K562 (cell line): ENCODE results near the gene PHACTR3. TPM values are rescaled to one million over a fixed set of nuclear protein-coding genes. Genes with fewer than 3 reads are reported as not detected.

Experiments
- ATAC-seq: fragments of 200-7000 bp; cut with Tn5 transposase; 3 replicates; pipeline ENCODE4 v1.9.1; 2020; ENCODE audit warnings: moderate library complexity
- BruUV-seq: library from RNA; stranded (reverse); fragments of 400-500 nt; replicated peaks from 2 replicates; lab custom pipeline; 2021; lab: Mats Ljungman, UMichigan
- CTCF ChIA-PET: fragments of 300-600 bp; formaldehyde crosslinking; extraction: SDS; loops from one replicate; lab custom pipeline; 2021; ENCODE audit warnings: low intra/inter-chr PET ratio; lab: Yijun Ruan, JAX
- POLR2A ChIA-PET: fragments of 300-600, 350-650 bp; sonication (Branson Sonifier 250); formaldehyde crosslinking; extraction: SDS; loops from one replicate; lab custom pipeline; 2021; ENCODE audit warnings: antibody characterized with exemption, inconsistent platforms; lab: Yijun Ruan, JAX
- DNase-seq, 4 experiments: peaks; one replicate each; pipeline versions ENCODE4 v3.0.0 to v3.0.0-alpha.2; 2011 to 2018; ENCODE audit warnings: low spot score in 3 of 4, mixed read lengths in 3 of 4; ENCODE audit errors: extremely low read depth in 1 of 4
- FAIRE-seq: peaks from 2 replicates; lab custom pipeline; 2011; peaks lifted over from hg19 to GRCh38; lab: Jason Lieb, UNC
- H2AFZ ChIP-seq: 2 replicates; pipeline ENCODE4 v1.6.0; 2011; ENCODE audit warnings: low read depth, low read length, control low read depth, inconsistent platforms
- H3K27ac ChIP-seq: fragments of 200-600 bp; 3 replicates; pipeline ENCODE4 v1.8.0; 2011; ENCODE audit warnings: low read depth, mild to moderate bottlenecking, control low read depth, inconsistent platforms, low read length, moderate library complexity, mixed read lengths; ENCODE audit errors: extremely low read depth
- H3K27me3 ChIP-seq, 2 experiments: fragments of 300-600 bp in 1 of 2; 2 replicates in 1 of 2; 3 replicates in 1 of 2; pipeline versions ENCODE4 v1.6.0 to v1.8.0; 2011; ENCODE audit warnings: inconsistent platforms in 2 of 2, low read length in 2 of 2, mild to moderate bottlenecking in 1 of 2, mixed read lengths in 1 of 2, moderate library complexity in 1 of 2; ENCODE audit not compliant: control insufficient read depth in 2 of 2, insufficient read depth in 2 of 2
- H3K36me3 ChIP-seq: fragments of 300-600 bp; 3 replicates; pipeline ENCODE4 v1.8.0; 2011; ENCODE audit warnings: mild to moderate bottlenecking, low read length, inconsistent platforms; ENCODE audit not compliant: control insufficient read depth, insufficient read depth
- H3K4me1 ChIP-seq, 2 experiments: fragments of 200-600 bp in 1 of 2; replicated peaks in 1 of 2; 2 replicates in 1 of 2; 3 replicates in 1 of 2; pipeline versions ENCODE4 v1.5.1 to v1.8.0; 2011; ENCODE audit warnings: inconsistent platforms in 2 of 2, low read length in 2 of 2, mild to moderate bottlenecking in 1 of 2, mixed read lengths in 1 of 2, moderate library complexity in 1 of 2; ENCODE audit not compliant: control insufficient read depth in 2 of 2, insufficient read depth in 2 of 2
- H3K4me2 ChIP-seq: 2 replicates; pipeline ENCODE4 v1.6.1; 2011; ENCODE audit warnings: low read length, control low read depth, inconsistent platforms, mixed read lengths; ENCODE audit not compliant: insufficient read depth
- H3K4me3 ChIP-seq: fragments of 200-600 bp; sonication (generic), shearing (Covaris generic); 2 replicates; pipeline ENCODE4 v1.5.1; 2016; ENCODE audit warnings: control low read depth, inconsistent platforms
- H3K79me2 ChIP-seq: fragments of 200-600 bp; 3 replicates; pipeline ENCODE4 v1.8.0; 2011; ENCODE audit warnings: low read length, inconsistent platforms; ENCODE audit not compliant: control insufficient read depth, insufficient read depth
- H3K9ac ChIP-seq, 2 experiments: 2 replicates each; pipeline versions ENCODE4 v1.6.0 to v1.6.1; 2011; ENCODE audit warnings: low read depth in 2 of 2, low read length in 2 of 2, control low read depth in 1 of 2, inconsistent platforms in 1 of 2, mild to moderate bottlenecking in 1 of 2, mixed read lengths in 1 of 2; ENCODE audit not compliant: insufficient read depth in 1 of 2
- H3K9me1 ChIP-seq: one replicate; pipeline ENCODE4 v1.6.0; 2011; ENCODE audit warnings: inconsistent platforms, mild to moderate bottlenecking, low read length, moderate library complexity; ENCODE audit not compliant: control insufficient read depth, insufficient read depth
- H3K9me3 ChIP-seq: replicated peaks from 2 replicates; pipeline ENCODE4 v1.5.1; 2011; ENCODE audit warnings: low read depth, low read length, inconsistent platforms; ENCODE audit not compliant: control insufficient read depth, insufficient read depth
- H4K20me1 ChIP-seq: replicated peaks from 2 replicates; pipeline ENCODE4 v1.6.1; 2011; ENCODE audit warnings: low read length, inconsistent platforms, mixed read lengths; ENCODE audit not compliant: control insufficient read depth, insufficient read depth
- FIP1L1 ChIP-seq: fragments of 200-400 bp; formaldehyde crosslinking; IDR thresholded peaks from 2 replicates; pipeline ENCODE4 v1.6.1; 2018; ENCODE audit warnings: mild to moderate bottlenecking, low read depth, low read length; ENCODE audit not compliant: poor library complexity, severe bottlenecking
- GATA2 ChIP-seq: sonication (generic); formaldehyde crosslinking; IDR thresholded peaks from 2 replicates; pipeline ENCODE4 v1.4.0; 2020; ENCODE audit warnings: mild to moderate bottlenecking, missing genetic modification reagents
- HSF4 ChIP-seq: fragments of 250-450 bp; sonication (Bioruptor Pico); IDR thresholded peaks from 2 replicates; pipeline ENCODE4 v2.1.2; 2022; ENCODE audit warnings: mild to moderate bottlenecking, moderate library complexity, borderline replicate concordance
- KAT8 ChIP-seq: fragments of 450-650 bp; IDR thresholded peaks from 2 replicates; pipeline ENCODE4 v1.6.1; 2016; ENCODE audit warnings: low read depth, mild to moderate bottlenecking
- NUFIP1 ChIP-seq: fragments of 450-650 bp; IDR thresholded peaks from 2 replicates; pipeline ENCODE4 v1.6.1; 2018; ENCODE audit not compliant: partially characterized antibody
- RUNX1 ChIP-seq: sonication (generic); IDR thresholded peaks from 2 replicates; pipeline ENCODE4 v1.6.1; 2016; ENCODE audit warnings: antibody characterized with exemption, low read depth
- ZMIZ1 ChIP-seq, 2 experiments: fragments of 150-350 bp in 1 of 2; IDR thresholded peaks; 2 replicates each; pipeline ENCODE4 v1.6.1; 2012 to 2016; ENCODE audit warnings: low read depth in 2 of 2, low read length in 2 of 2, mild to moderate bottlenecking in 1 of 2, moderate library complexity in 1 of 2
- ZNF592 ChIP-seq: fragments of 450-650 bp; IDR thresholded peaks from 2 replicates; pipeline ENCODE4 v1.6.1; 2017; ENCODE audit warnings: antibody characterized with exemption, mild to moderate bottlenecking
- WGBS: fragments of 100-300 bp; shearing (Covaris generic); methylation state at CpG from one replicate; pipeline ENCODE4 v1.1.6; 2016; ENCODE audit warnings: low coverage, mixed read lengths; ENCODE audit not compliant: insufficient coverage; ENCODE audit errors: missing lambda C conversion rate; 5-methylcytosine and 5-hydroxymethylcytosine counted together
- in situ Hi-C: fragments of 300-500 bp; cut with MboI; formaldehyde crosslinking; loops from 4 replicates; pipeline ENCODE4 v1.15.0; 2018; ENCODE audit warnings: inconsistent platforms, mixed read lengths
- intact Hi-C: fragments of 100-400 bp; cut with micrococcal nuclease; formaldehyde crosslinking; loops from 2 replicates; pipeline ENCODE4 v1.14.2; 2022
- polyA plus RNA-seq, 8 experiments: library from polyadenylated mRNA; depleted of rRNA in 4 of 8; stranded (reverse) in 5 of 8; unstranded in 3 of 8; fragments of >200 nt; fragmentation: Nextera tagmentation in 2 of 8; fragmentation: Illumina TruSeq in 1 of 8; extraction: Ambion mirVana in 2 of 8; extraction: Trizol in 1 of 8; gene quantifications; 2 replicates each; pipeline versions ENCODE4 v1.2.1 to v1.2.3, GENCODE V29; 2011 to 2014; ENCODE audit warnings: inconsistent platforms in 1 of 8, missing spikeins in 1 of 8
- total RNA-seq, 7 experiments: library from RNA; depleted of rRNA in 6 of 7; stranded (reverse); fragments of >200 nt in 6 of 7; fragmentation: Illumina TruSeq in 2 of 7; extraction: Trizol in 2 of 7; gene quantifications; 2 replicates each; pipeline versions ENCODE4 v1.2.1 to v1.2.3, GENCODE V29; 2011 to 2021; ENCODE audit warnings: low replicate concordance in 1 of 7

PHACTR3 gene
- total and polyA plus RNA-seq, 9 of the 15 experiments (the other 6 are each of a cell fraction or from before 2014, with no cell fraction given), result not detected

- no peak for ATAC-seq
- Histone ChIP-seq H3K36me3 (no peaks in the 10 kb centered on the region), H4K20me1 (0 out of 2 replicates have a peak, but pooled peaks cover 3% of the 10 kb centered on the region), H2AFZ (no peak overlapping the region), H3K9me1 (no peaks in the 10 kb centered on the region), H3K9me3 (no peaks in the 10 kb centered on the region), H3K4me1 (no peaks in the 10 kb centered on the region), H3K9ac (no peak overlapping the region), H3K27ac (no peak overlapping the region), H3K4me2 (no peak overlapping the region), H3K27me3 (no peaks in the 10 kb centered on the region; a peak in 1 of 5 replicates), H3K4me3 (no peak overlapping the region), H3K79me2 (no peaks in the 10 kb centered on the region)
- FAIRE-seq, result no peak
- no TSS peak for BruUV-seq
- in situ Hi-C loops (no loop called here), intact Hi-C loops (no loop called here)
- DNase-seq, result no peak
- CTCF ChIA-PET, result no interaction called here
- TF ChIP-seq GATA2 (no peak), KAT8 (no peak)
- 0% methylated on average over 2 of the region's 2 CpGs for WGBS
- POLR2A ChIA-PET, result no interaction called here
Measured at GRCh38 chr20:59787538-59787890, 183.2 kb downstream of the PHACTR3 start.

- Histone ChIP-seq H3K9me1 (no peaks in the 10 kb centered on the region), H2AFZ (no peak overlapping the region), H3K4me2 (no peak overlapping the region), H3K4me3 (no peak overlapping the region), H3K9me3 (no peaks in the 10 kb centered on the region), H3K27me3 (no peaks in the 10 kb centered on the region; a peak in 1 of 5 replicates), H3K36me3 (no peaks in the 10 kb centered on the region), H3K9ac (no peak overlapping the region), H4K20me1 (0 out of 2 replicates have a peak, but pooled peaks cover 3% of the 10 kb centered on the region), H3K27ac (no peak overlapping the region), H3K79me2 (no peaks in the 10 kb centered on the region), H3K4me1 (no peaks in the 10 kb centered on the region)
- no peak for ATAC-seq
- in situ Hi-C loops, result no loop called here
- intact Hi-C loops, result no loop called here
- 0% methylated on average over 4 of the region's 8 CpGs for WGBS
- ChIA-PET POLR2A (no interaction called here), CTCF (no interaction called here)
- no TSS peak for BruUV-seq
- no peak for DNase-seq
- no peak for FAIRE-seq
- TF ChIP-seq ZMIZ1 (IDR thresholded peaks at IDR 0.05; ENCODE audit: low read depth in 2 of 2, low read length in 2 of 2), result no peak
- no peak for TF ChIP-seq RUNX1
- TF ChIP-seq NUFIP1, result no peak
- TF ChIP-seq ZNF592, result no peak
- no peak for TF ChIP-seq HSF4 (CRISPR knock-in tag)
- TF ChIP-seq FIP1L1, result no peak
Measured at GRCh38 chr20:59788196-59788735, 183.9 kb downstream of the PHACTR3 start.
